MM.1S (cell line): ENCODE measurements around the gene NFYA.

ENCODE experiments used
- DNase-seq: peaks from one replicate; pipeline ENCODE4 v3.0.0-alpha.2; 2015
- H2AFZ ChIP-seq: fragments of 300-600 bp; sonication (generic); 2 replicates; pipeline ENCODE4 v1.6.0; 2016; ENCODE audit warnings: antibody characterized with exemption, low read length
- H3F3A ChIP-seq: fragments of 300-600 bp; sonication (generic); 2 replicates; pipeline ENCODE4 v1.6.1; 2016; ENCODE audit warnings: mild to moderate bottlenecking, antibody characterized with exemption, low read length, moderate library complexity, mixed read lengths; ENCODE audit not compliant: insufficient read depth
- H3K27ac ChIP-seq: fragments of 300-600 bp; sonication (generic); 2 replicates; pipeline ENCODE4 v1.5.1; 2016; ENCODE audit warnings: mild to moderate bottlenecking, low read length
- H3K27me3 ChIP-seq: fragments of 300-600 bp; sonication (generic); replicated peaks from 2 replicates; pipeline ENCODE4 v1.6.0; 2016; ENCODE audit warnings: low read length; ENCODE audit not compliant: insufficient read depth
- H3K36me3 ChIP-seq: fragments of 300-600 bp; sonication (generic); replicated peaks from 2 replicates; pipeline ENCODE4 v1.6.1; 2016; ENCODE audit warnings: mild to moderate bottlenecking, low read length, mixed read lengths; ENCODE audit not compliant: insufficient read depth
- H3K4me1 ChIP-seq: fragments of 300-600 bp; sonication (generic); 2 replicates; pipeline ENCODE4 v1.6.1; 2016; ENCODE audit warnings: low read length, mixed read lengths
- H3K4me2 ChIP-seq: fragments of 300-600 bp; sonication (generic); 2 replicates; pipeline ENCODE4 v1.6.0; 2016; ENCODE audit warnings: low read depth, low read length
- H3K4me3 ChIP-seq: fragments of 300-600 bp; sonication (generic); 2 replicates; pipeline ENCODE4 v1.5.1; 2016; ENCODE audit warnings: low read length, mixed read lengths
- H3K79me2 ChIP-seq: fragments of 300-600 bp; sonication (generic); 2 replicates; pipeline ENCODE4 v1.6.1; 2016; ENCODE audit warnings: mixed run types, low read length, mixed read lengths
- H3K9ac ChIP-seq: fragments of 300-600 bp; sonication (generic); 2 replicates; pipeline ENCODE4 v1.6.1; 2016; ENCODE audit warnings: low read length, mixed read lengths
- H3K9me2 ChIP-seq: fragments of 300-600 bp; sonication (generic); replicated peaks from 2 replicates; pipeline ENCODE4 v1.6.1; 2016; ENCODE audit warnings: mild to moderate bottlenecking, low read length, mixed read lengths; ENCODE audit not compliant: insufficient read depth
- H3K9me3 ChIP-seq: fragments of 300-600 bp; sonication (generic); replicated peaks from 2 replicates; pipeline ENCODE4 v1.6.1; 2016; ENCODE audit warnings: mild to moderate bottlenecking, low read length, mixed read lengths; ENCODE audit not compliant: insufficient read depth
- H4K20me1 ChIP-seq: fragments of 300-600 bp; sonication (generic); 2 replicates; pipeline ENCODE4 v1.6.1; 2016; ENCODE audit warnings: mild to moderate bottlenecking, low read length, moderate library complexity, mixed read lengths; ENCODE audit not compliant: insufficient read depth
- EZH2 ChIP-seq: fragments of 300-600 bp; sonication (generic); optimal IDR thresholded peaks from 2 replicates; pipeline ENCODE3; 2017; ENCODE audit warnings: low read depth, mild to moderate bottlenecking, antibody characterized with exemption, low read length, mixed read lengths
- EZH2phosphoT487 ChIP-seq: fragments of 300-600 bp; sonication (generic); IDR thresholded peaks from 2 replicates; pipeline ENCODE4 v1.6.1; 2018; ENCODE audit warnings: antibody characterized with exemption, low read length
- TF ChIP-seq, protein P1 (sequence below): fragments of 300-600 bp; sonication (generic); IDR thresholded peaks from 2 replicates; pipeline ENCODE4 v1.5.1; 2016; ENCODE audit warnings: antibody characterized with exemption, low read length, mixed read lengths

The NFYA gene

DNA sequence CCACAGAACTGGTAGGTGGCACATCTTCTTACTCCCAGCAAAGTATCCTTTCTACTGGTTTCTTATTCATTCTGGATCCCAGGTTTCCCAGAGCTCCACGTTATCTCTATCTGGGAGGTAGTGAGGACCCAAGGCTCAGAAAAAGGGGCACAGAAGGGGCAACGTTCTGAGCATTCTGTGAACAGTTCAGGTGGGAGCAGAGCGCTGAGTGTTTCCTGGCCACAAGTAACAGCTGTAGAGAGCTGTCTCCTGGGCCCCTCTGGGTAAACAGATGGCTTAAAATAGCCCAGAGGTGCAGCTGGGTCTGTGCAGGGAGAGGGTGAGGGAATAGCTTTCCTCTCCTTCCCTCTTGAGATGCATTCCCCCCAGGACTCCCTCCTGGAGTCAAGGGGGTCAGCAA, 17.6 kb upstream of the NFYA start:
- Histone ChIP-seq H3K79me2 (no peaks in the 10 kb centered on the region), H3K27me3 (no peaks in the 10 kb centered on the region), H3K4me2 (peak overlapping the region; percentile 64), H3K36me3 (no peaks in the 10 kb centered on the region), H3K27ac (peak overlapping the region; percentile 18; the same call in 1 of the 2 replicates), H3K9me2 (no peaks in the 10 kb centered on the region), H2AFZ (no peak overlapping the region), H3K9me3 (no peaks in the 10 kb centered on the region), H3K9ac (no peak overlapping the region), H3K4me1 (peaks cover 22% of the 10 kb centered on the region), H3K4me3 (no peak overlapping the region), H3F3A (no peaks in the 10 kb centered on the region), H4K20me1 (no peaks in the 10 kb centered on the region)
- TF ChIP-seq EZH2 (no peak), EZH2phosphoT487 (no peak)
- TF ChIP-seq, protein P1, sequence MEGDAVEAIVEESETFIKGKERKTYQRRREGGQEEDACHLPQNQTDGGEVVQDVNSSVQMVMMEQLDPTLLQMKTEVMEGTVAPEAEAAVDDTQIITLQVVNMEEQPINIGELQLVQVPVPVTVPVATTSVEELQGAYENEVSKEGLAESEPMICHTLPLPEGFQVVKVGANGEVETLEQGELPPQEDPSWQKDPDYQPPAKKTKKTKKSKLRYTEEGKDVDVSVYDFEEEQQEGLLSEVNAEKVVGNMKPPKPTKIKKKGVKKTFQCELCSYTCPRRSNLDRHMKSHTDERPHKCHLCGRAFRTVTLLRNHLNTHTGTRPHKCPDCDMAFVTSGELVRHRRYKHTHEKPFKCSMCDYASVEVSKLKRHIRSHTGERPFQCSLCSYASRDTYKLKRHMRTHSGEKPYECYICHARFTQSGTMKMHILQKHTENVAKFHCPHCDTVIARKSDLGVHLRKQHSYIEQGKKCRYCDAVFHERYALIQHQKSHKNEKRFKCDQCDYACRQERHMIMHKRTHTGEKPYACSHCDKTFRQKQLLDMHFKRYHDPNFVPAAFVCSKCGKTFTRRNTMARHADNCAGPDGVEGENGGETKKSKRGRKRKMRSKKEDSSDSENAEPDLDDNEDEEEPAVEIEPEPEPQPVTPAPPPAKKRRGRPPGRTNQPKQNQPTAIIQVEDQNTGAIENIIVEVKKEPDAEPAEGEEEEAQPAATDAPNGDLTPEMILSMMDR: no peak
- DNase-seq: peak; percentile 25

DNA sequence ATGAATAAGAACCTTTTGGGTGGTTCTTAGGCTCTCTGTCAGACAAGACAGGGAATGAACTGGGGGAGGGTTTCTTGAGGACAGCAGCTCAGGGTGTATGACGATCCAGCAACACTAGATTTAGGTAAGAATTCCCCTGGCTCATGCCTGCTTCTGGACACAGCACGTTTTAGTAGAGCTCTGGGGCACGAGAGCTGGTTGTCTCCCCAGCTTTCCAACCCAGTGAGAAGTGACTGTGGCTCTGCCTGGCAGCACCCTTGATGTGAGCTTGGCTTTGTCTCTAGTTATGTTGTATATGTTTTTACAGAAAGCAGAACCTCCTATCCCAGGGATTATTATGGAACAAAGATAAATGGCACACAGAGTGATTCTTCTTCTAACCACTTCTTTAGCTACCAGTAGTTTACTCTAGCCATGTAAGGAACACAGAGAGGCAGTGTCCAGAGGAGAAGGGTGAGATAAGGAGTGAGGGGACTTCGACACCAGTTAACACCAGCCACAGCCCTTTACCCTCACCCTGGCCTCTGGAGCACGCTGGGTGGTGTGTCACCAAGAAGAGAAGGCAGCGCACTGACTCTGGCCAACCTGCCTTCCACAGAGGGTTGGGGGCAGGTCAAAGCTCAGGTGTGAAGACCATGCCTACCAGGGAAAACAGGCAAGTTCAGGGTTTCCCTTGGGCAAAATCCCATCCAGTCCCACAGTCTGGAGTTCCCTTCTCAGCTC, 15.8 kb upstream of the NFYA start:
- Histone ChIP-seq H3K36me3 (no peaks in the 10 kb centered on the region), H3K27me3 (no peaks in the 10 kb centered on the region), H3K9ac (no peak overlapping the region), H3K4me1 (peaks cover 21% of the 10 kb centered on the region), H2AFZ (no peak overlapping the region), H3F3A (no peaks in the 10 kb centered on the region), H4K20me1 (no peaks in the 10 kb centered on the region), H3K4me3 (no peak overlapping the region), H3K9me2 (no peaks in the 10 kb centered on the region), H3K4me2 (no peak overlapping the region), H3K27ac (no peak overlapping the region), H3K9me3 (no peaks in the 10 kb centered on the region), H3K79me2 (no peaks in the 10 kb centered on the region)
- TF ChIP-seq, protein P1: no peak
- no peak for DNase-seq

DNA sequence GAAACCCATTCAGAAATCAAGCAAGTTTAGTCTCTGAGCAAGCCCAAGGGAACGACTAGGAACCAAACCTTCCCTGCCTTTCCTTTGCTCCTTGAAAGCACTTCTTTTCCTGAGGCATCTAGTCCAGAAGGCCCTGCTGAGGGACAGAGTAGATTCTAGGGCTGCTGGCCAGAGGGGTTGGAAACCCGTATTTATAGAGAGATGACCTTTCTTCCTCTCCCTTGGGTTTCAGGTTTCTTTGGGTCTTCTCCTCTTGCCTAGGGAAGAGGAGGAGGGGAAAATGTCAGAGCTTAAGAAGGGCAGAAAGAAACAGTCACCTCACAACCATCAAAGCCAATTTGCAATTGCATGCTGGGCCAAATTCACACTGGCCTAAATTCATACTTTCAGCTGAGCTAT, 14.0 kb upstream of the NFYA start:
- Histone ChIP-seq H3K27ac (no peak overlapping the region), H3K9me3 (no peaks in the 10 kb centered on the region), H3K4me2 (no peak overlapping the region), H3K4me1 (peaks cover 15% of the 10 kb centered on the region), H3K27me3 (no peaks in the 10 kb centered on the region), H3K9ac (no peak overlapping the region), H3K36me3 (no peaks in the 10 kb centered on the region), H3K79me2 (no peaks in the 10 kb centered on the region), H3K9me2 (no peaks in the 10 kb centered on the region), H3F3A (no peaks in the 10 kb centered on the region), H3K4me3 (no peak overlapping the region), H2AFZ (no peak overlapping the region), H4K20me1 (no peaks in the 10 kb centered on the region)
- DNase-seq: no peak
- TF ChIP-seq EZH2phosphoT487 (no peak), EZH2 (no peak)
- TF ChIP-seq, protein P1: no peak
